ENCODE measurements around the gene CHRM3. TPM values are rescaled to one million over a fixed set of nuclear protein-coding genes. Genes with fewer than 3 reads are reported as not detected.

The CHRM3 gene
- total RNA-seq, 2 experiments from 2014 or later, result 0.53 TPM; not detected in 1

GRCh38 chr1:239394107-239394506 lies 7.7 kb downstream of the CHRM3 start:
- POLR2A ChIA-PET, result no interaction called here
- CTCF ChIA-PET, result no interaction called here

DNA sequence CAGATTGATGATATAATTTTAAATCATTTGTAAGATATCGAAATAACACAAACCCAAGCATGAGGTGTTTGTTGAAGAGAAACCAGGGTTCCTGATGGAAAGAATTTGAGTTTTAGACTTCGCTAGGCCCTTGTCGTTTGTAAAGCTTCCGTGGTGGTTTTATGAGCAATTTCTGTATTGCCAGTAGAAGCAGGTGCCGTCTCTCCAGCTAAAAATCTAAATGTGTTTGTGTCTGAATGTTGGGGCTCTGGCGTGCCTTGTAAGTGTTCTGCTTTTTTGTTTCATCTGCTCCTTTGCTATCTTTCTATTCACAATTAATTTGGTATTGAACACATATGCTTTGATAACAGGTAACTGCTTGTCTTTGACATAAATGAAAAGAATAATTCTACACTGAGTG lies 27.5 kb downstream of the CHRM3 start:
- CTCF ChIA-PET, result no interaction called here

GRCh38 chr1:239417221-239417620 lies 30.9 kb downstream of the CHRM3 start:
- ChIA-PET POLR2A (no interaction called here), CTCF (no interaction called here)

More for the DNA sequence above, 27.5 kb downstream of the CHRM3 start:
- POLR2A ChIA-PET, result no interaction called here

GRCh38 chr1:239417986-239418640 lies 31.7 kb downstream of the CHRM3 start:
- ChIA-PET POLR2A (no interaction called here), CTCF (no interaction called here)

DNA sequence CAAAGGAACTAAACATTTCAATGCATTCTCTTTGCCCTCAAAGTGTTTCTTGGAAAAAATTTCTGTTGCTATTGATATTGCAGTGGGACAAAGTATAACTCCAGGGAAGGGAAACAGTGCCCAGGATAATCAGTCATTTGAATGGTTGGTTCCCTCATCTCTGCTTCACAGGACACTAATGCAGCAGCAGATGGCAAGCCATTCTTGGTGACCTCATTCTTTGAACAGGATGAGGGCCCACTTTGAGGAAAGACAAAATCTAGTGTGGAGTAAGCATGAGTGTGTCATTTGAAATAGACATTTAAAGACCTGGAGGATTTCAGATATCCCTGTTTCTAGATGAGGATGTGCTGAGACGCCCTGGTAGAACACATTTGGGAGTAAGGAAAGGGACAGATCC lies 32.3 kb downstream of the CHRM3 start:
- POLR2A ChIA-PET, result no interaction called here
- CTCF ChIA-PET, result no interaction called here

- ChIA-PET POLR2A (no interaction called here), CTCF (no interaction called here)
These were observed 35.4 kb downstream of the CHRM3 start for GRCh38 chr1:239421811-239422210.

DNA sequence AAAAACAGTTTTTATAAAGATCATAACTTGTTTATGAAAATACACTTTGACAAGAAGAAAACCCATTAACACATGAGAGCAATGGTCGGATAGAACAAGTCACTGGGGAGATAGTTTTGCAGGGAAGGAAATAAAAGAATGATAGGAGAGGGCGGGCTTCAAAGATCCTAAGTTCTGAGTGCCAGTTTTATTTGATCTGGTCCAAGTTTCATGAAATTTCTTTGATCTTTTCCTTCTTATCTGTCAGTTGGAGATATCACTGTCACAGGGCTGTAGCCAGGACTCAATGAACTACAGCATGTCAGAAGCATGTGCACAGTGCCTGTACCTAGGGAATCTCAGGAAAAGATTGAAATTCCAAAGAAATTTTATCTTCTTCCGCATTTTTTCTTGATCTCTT lies 36.5 kb downstream of the CHRM3 start:
- ChIA-PET CTCF (no interaction called here), POLR2A (interaction anchor here (0.7 kb wide), 1 partner anchor 405 kb away, joined by 3 read pairs; no protein-coding TSS in a partner anchor)

GRCh38 chr1:239426821-239427475 lies 40.6 kb downstream of the CHRM3 start:
- ChIA-PET CTCF (interaction anchor here (0.8 kb wide), 1 partner anchor 13 kb away, joined by 3 read pairs; no protein-coding TSS in a partner anchor), POLR2A (interaction anchor here (0.7 kb wide), 1 partner anchor 295 kb away, joined by 4 read pairs; no protein-coding TSS in a partner anchor)

DNA sequence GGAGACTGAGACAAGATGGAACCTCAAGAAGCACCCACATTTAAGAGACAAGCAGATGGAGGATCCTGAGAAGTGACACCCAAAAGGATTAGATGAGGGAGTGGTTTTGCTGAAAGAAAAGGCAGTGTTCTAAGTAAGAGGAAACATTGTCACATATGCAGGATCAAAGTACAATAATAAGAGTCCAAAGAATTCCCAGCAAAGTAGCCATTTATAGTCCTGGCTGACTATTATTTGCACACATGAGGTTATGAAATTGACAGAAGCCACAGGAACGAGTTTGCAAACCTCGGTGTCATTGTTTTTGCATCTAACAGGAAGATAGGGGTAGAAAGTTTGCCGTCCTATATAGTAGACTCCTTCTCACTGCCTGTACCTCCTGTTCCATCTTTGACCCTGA lies 41.3 kb downstream of the CHRM3 start:
- ChIA-PET POLR2A (no interaction called here), CTCF (no interaction called here)

GRCh38 chr1:239428120-239428710 lies 41.8 kb downstream of the CHRM3 start:
- POLR2A ChIA-PET, result no interaction called here
- CTCF ChIA-PET, result no interaction called here

DNA sequence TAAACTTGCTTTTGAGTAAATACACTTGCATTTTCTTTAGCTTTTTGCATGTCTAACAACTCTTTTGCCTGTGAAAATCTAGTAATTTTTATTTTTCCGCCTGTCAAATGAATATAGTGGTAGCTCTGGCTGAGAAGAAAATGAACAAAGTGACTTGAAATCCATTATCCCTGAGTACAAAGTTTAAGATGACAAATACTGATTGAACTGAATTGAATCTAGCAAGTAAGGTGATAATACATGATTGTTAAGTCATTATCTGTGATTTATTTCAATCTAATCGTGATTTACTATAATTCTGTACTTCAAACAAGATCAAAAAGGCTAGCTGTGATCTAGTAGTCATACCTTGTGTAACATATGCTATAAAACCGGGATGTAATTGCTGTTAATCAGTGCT lies 42.8 kb downstream of the CHRM3 start:
- POLR2A ChIA-PET, result no interaction called here
- CTCF ChIA-PET, result no interaction called here

- ChIA-PET CTCF (no interaction called here), POLR2A (no interaction called here)
These were observed 45.9 kb downstream of the CHRM3 start for GRCh38 chr1:239432255-239432654.

GRCh38 chr1:239434181-239434580 lies 47.8 kb downstream of the CHRM3 start:
- CTCF ChIA-PET, result no interaction called here
- POLR2A ChIA-PET, result no interaction called here

Measured in activated CD8-positive, alpha-beta memory T cell treated with anti-CD3 and anti-CD28 coated beads for 36 hours (primary cell).